Dermis blood vessel endothelial cell (primary cell): Measurements from ENCODE around the gene BARX2. TPM values are rescaled to one million over a fixed set of nuclear protein-coding genes. Genes with fewer than 3 reads are reported as not detected.

Experiments used
- DNase-seq: peaks from one replicate; pipeline ENCODE4 v3.0.0; 2010
- total RNA-seq: library from RNA; depleted of rRNA; stranded (reverse); fragments of >200 nt; gene quantifications from 2 replicates; pipeline ENCODE4 v1.2.3, GENCODE V29; 2014

Gene BARX2
- total RNA-seq, 1 donor from 2014 or later: not detected

DNA sequence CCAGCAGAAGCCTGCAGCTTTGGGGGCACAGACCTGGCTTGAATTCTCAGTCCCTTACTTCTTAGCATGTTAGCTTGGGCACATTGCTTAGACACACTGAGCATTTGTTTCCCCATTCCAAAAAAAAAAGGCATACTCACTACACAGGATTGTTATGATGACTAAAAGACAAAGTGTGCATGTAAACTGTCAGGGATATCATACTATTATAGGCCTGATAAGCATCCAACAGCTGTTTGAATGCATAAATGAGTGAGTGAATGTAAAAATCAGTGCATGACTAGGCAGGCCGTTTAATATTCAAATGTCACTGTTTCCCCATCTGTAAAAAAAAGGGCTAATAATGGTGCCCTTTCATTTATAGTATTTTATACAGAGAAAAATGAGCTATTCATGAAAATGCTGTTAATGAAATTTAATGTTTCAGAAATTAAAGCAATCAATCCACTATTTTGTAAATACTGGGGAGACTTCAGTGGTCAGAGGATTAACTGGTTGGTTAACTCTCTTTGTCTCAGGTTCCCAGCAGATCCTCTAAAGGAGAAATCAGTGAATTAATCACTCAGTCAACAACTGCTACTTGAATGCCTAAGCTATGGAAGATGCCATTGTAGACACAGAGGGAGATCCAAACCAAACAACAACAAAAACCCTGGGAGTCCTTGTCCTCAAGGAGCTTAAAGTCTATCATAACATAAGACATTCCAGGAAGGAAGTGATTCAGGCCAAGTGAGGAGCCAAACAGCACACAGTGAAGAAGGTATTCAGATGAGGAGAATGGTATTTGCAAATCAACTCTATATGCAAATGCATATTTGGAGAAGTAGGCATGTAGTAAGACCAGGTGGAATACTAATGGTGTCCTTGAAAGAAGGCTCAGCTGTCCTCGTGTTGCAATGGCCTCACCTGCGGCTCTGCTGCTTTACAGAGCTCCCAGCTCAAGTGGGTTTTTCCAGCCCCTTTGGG is 26.8 kb downstream of the BARX2 start:
- DNase-seq: no peak

DNA sequence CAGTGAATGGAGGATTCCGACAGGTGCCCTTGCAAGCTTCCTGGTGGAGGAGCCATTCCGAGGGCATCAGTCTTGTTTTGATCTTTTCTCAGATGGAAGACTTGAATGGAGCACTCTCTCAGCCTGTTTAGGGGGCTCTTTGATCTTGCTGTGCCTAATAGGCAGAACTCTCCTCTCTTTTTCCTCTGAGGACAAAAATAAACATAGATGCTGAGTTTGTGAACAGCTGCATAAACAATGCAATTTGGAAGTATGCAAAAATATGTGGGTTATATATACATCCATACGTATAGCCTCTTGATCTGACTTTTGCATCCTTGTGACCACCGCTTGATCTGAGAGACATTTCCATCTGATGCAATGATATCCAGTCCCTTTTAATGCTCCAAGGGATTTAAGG is 29.1 kb downstream of the BARX2 start:
- no peak for DNase-seq

DNA sequence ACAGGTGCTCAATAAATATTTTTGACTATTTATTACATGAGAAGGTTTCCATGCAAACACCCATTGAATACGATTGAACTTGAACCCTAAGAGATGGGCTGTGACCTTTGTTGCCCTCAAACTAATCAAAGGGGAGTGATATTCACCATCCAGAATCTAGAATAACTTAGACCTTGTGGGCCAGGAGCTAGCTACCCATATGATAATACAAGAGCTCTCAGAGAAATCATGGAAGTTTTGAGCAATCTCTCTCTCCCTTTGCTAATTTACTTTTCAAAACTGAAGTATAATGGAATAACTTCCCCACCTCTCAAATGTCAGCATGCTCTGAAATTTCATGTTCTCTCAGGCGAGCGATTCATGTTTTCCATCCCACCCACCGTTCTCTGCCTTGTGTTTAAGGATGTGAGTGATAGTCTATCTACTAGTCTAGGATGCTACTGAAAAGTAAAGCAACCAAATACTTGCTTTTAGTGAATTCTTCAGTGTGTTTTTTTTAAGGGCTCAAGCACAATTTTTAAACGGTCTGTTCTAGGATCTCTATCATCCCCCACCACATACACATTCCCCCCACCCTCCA is 33.3 kb downstream of the BARX2 start:
- DNase-seq: no peak

DNA sequence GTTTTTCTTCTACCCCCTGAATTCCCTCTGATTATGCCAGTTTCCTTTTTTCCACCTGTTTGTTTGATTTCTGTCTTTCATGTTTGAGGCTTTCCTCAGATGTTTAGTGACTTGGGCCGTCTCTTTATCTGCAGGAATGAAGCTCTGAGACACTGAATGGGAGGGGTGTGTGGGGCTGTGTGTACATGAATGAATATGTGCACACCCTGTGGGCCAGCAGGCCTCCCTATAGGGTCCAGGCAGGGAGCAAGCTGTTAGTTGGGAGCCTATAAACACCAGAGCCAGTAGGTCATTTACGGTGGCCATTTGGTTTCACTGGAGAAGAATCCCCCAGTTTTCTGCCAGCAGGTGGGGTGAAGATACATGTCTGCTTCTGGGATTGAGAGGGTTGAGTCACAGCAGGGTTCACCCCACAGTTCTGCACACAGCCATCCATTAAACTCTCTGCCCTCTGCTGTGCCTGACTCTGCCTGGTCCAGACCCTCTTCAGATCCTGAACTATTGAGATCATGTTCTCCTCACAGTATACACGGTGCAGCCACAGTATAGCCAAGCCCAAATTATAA is 34.8 kb downstream of the BARX2 start:
- no peak for DNase-seq

DNA sequence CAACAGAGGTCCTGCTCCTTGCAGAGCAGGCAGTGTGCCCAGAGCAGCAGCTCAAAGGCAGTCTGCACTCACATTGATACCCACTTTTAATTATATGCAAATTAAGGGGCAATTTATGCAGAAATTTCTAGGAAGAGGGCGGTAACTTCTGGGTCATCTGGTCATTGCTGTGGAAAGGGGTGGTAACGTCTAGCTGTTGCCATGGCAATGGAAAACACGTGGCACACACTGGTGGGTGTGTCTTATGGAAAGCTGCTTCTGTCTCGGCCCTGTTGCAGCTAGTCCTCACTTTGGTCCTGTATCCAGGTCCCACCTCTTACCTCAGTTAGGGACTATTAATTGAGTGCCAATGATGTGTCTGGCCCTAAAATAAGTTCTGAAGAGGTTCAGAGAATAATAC is 36.8 kb downstream of the BARX2 start:
- no peak for DNase-seq

DNA sequence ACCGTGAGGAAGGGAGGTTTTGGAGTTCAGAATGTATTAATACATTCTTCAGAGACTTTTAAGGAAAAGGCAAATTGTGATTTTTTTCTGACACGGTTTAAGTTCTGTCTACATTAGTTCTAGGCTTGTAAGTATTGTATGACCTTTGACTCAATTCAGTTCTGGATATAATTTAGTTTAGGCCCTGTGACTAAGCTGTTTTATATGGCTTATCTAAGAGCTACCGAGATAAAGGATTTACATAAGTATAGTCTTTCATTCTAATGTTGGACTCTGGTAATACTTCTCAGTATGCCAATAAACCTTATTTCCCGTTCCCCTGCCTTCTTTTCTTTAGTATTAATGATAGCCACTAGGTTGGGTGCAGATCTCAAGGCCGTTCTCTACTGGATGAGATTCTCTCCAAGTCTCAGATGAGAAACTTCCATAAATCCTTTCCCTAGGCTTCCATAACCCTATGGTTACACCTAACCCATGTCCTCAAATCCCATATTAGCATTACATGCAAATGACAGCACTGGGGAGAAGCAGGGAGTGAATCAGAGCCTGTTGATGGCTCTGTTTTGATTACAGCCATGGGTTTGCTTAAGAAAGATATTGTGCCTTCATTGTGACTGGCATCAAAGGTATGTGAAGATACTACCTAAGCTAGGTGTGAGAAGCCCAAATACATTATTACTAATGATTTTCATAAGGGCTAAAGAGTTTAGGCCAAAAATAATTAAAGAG is 38.7 kb downstream of the BARX2 start:
- no peak for DNase-seq

DNA sequence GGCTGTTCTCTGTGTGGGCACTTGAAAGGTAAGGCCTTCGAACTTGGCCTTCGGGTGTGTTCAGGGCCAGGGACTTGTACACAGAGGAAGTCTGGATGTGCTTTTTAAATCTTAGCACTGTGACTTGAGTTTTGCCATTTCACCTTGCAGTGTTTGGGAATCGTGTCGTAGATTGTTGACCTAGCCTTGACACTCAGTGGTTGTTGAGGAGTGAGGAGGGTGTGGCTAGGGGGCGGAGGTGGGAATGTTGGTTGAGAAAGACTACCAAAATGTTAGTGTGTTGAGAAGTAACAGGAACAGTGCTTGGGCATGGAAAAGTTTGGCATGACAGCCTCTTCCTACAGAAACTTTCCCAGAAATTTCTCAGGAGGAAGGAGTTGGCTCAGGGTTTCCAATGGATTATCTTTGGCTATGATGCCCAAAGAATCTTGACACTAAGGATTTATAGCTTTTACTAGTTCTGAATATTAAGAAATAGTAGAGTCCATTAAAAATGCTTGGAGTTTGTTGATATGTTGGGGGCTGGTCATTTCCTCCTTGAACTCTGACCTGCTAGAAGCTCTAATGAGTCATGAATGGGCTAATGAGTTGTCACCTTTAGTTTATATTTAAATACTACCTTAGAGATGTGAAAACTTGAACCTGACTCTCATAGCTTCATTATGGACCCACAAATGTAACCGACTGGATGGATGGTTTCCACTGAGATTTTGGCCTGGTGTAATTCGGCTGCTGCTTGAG is 40.6 kb downstream of the BARX2 start:
- DNase-seq: no peak

DNA sequence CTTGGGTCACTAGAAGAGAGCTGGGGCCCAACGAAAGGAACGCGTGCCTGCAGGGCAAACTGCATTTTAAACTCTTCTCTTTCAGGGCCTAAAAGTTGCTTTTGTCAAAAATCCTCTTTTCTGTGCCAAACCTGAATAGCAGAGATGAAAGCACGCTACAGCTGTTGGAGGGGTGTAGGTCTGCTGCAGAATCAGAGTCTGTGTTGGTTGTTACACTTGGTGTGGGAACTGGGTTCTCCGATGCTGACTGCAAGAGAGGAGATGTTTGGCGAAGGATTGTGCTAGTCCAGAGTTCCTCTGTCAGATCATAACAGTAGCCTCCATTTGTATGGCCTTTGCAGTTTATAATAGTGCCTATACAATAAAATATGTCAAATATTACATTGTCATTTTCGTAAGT is 41.8 kb downstream of the BARX2 start:
- no peak for DNase-seq

DNA sequence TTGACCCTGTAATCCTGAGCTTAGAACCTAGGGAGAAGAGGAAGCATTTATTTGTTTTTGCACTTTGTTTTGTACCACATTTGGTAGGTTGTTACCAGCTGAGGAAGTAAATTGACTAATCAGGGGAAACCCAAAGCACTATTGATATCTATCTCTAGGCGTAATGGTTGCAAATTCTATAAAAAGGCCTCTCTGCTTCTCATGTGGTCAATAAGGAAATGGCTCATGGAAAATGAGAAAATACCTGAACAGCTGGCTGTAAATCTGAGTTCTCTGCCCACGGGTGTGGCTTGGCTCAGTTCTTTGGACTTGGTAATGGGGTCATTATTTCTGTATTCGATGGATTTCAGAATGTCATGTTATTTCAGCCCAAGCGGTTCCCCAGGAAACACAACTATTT is 42.4 kb downstream of the BARX2 start:
- no peak for DNase-seq

DNA sequence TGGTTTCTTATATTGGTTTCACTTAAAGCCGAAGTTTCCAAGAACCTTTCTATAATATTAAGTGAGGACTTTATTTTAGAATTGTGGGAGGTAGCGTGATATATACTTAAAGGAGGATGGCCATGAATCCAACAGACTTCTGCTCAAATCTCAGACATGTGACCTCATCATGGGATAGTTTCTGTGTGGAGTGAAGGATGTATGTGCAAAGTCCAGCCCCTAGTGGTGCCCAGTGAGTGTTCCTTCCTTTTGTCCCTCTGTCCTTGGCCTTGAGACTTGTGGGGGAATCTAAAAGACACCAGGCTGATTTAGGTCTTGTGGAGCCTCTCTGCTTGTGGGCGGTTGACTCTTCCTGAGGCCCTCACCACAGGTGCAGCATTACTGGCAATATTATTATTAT is 43.7 kb downstream of the BARX2 start:
- no peak for DNase-seq

DNA sequence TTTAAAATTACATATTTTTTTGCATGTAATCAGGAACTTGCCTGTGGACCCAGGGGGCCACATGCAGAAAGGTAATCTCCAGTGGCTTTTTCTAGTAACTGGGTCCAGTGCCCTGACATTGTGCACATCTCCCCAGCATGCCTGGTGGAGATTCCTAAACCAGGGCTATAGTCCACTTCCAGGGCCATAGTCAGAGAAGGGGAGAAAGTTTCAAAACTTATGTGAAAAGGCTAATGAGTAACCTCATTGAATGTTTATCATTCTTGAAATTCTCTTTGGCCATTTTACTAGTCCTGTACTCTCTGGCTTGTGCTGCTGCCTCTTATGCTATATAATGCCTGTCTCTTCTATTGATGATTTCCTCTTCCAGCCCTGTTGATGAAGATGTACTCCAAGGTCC is 47.8 kb downstream of the BARX2 start:
- DNase-seq: no peak

DNA sequence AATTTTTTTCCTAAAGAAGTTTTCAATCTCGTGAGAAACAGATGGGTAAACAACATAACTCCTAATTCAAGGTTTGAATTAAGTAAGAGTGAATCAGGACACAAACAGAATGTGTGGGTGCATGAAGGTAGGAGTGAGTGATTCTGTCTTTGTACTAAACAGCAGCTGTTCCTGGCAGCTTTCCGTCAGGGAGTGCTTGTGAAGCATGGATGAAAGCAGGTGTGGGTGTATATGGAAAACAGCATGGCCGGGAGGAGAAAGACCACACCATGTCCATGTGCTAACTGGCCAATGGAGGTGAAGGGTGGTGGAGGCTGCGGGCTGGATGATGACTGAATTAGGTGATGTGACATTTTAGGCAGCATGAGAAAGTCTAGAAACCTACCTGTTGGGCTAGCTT is 49.6 kb downstream of the BARX2 start:
- no peak for DNase-seq

DNA sequence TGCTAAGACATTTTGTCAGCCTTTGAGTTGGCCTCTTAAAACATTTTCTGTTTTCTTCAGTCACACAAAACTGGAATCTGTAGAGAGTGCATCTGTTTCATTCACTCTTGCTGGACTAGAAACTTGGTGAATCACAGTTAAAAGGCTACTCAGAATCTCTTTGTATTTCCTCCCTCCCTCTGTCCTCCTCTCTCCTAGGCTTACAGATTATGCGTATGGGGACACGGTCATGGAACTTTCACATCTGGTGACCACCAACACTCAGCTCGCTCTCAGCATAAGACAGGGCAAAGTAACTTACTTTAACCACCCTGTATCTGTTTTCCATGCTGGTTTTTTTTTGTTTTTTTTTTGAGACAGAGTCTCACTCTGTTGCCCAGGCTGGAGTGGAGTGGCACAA is 50.4 kb downstream of the BARX2 start:
- DNase-seq: no peak

DNA sequence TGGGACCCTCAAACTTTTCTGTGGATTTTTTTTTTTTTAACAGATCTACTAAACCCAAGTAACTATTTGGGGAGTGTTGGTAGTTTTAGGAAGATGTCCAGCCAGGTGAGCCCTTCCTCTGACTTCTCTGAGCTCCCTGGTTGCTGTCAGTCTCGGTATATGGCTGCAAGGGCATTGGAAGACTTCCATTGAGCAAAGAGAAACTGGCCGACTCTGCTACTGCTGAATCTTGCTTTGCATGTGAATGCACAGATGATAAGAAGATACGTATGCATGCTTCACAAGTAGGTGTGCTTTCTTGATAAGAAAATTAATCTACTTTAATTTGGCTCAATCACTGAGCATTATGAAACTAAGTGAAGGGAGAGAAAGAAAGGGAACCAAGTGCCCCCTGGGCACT is 51.1 kb downstream of the BARX2 start:
- no peak for DNase-seq

DNA sequence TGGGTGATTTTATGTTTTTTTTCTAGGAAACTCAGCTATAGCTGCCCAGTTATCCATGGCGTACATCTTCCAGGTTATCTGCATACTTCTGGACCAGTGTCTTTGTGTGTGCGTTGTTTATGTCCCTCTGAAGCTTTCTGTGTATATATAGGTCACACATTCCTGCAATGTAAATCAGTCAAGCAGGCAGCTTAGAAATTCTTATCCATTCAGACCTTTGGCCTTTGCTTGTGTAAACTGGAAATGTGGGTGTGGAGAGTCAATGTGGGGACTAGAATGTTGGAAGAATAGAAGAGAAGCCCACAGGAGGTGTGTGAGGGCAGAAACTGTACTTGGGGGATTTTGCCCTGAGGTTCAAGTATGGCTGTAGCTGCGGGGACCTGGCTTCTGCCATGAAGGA is 51.7 kb downstream of the BARX2 start:
- no peak for DNase-seq

DNA sequence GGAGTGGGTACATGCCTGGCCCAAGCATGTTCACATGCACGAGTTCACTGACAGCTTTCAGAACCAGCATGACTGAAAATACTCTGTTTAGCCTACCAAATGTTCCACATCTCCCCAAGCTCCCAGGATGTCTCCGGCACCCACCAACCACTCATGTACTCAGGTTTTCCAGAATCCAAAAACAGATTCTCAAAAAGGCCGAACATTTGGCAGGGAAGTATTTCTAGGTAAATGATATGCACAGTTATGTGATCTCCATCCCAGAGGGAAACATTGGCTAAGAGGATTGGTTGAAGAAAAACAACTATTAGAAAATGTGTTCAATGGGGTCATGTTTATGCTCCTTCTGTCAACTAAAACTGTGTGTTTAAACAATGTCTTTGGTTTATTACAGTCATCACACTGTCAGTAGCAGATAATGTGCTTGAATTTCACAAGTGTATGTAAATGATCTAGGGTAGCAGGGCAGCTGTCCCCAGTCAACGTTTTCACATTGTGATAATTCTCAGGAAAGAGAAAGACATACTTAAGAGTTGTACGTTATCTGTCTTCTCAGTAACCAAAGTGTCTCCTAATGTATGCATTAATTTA is 52.3 kb downstream of the BARX2 start:
- no peak for DNase-seq

DNA sequence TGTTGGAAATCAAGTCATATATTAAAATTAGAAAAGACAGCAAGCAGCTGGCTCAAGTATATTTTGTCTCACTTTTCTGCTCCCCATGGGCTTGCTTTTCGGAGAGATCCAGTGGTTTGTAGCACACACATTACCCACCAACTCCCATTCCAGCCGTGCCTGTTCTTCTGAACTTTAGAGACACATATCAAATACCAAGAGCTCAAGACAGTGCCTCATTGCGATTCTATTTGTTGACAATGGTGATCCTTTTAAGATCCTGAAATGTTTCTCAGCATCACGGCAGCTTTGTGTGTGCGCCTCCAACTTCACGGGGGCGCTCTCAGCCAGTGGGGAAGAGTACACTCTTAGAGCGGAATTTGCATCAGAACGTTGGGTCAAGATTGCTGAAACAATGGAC is 52.9 kb downstream of the BARX2 start:
- DNase-seq: no peak

DNA sequence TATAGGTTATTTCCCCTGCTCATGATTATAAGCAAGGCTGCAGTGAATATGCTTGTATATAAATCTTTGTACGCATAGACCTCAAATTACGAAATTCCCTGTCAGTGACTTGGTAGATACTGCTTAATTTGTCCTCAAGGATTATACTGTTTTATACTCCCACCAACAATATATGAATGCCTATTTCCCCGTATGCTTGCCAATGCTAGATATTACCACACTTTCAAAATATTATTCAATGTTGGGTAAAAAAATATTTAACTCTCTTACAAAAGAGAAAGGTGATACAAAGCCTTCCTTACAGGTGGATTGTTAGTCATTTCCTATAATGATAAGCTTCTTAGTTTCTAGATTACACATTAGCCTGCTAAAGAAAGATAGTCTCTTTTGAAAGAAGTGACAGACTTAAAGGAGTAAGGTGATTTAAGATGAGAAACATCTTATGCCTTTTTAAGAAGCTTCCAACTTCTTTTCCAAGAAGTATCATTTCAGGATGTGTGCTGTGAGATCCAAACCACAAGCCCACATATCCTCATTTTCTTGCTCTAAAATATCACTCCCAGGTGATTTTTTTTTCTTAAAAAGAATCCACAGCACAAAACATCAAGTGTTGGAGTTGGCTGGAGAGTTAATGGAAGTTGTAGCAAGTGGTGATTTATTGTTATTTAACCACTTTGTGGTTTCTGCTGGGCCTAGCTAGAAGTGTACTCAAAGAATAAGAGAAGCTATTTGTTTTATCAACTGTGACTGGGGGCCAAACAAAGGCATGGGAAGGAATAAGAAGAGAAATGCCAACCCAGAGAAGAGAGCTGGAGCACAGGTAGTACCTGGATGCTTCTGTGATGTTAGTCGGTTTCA is 59.2 kb downstream of the BARX2 start:
- no peak for DNase-seq

DNA sequence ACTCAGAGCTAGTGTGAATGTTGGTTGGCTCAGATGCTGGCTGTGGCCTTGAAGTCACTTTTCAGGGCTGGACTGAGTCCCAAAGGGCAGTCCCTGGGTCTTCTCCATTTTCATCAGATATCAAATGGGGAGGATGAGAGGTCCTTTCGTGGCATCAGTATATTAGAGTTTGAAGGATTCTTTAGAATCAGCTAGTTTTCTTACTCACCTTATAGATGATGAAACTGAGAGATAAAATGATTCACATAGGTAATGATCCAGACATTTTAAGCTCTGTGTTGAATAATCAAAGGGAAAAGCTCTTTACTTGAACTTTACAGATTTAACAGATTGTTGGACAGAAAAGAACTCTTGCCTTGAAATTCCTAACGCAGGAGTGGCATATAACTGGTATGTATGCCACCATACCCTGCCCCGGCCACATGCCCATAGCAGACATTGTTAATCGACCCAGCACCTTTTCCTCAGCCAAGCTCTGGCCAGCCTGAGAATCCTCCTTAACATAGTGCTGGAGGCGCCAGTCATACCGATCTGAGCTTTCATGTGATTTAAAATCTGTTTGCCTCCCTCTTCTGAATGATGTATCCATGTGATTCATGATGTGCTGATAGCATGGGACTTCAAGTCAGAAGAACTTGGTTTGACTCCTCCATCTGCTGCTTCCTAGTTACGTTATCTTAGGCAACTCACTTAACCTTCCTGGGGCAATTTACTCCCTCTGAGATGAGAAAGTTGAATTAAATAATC is 60.0 kb downstream of the BARX2 start:
- no peak for DNase-seq

DNA sequence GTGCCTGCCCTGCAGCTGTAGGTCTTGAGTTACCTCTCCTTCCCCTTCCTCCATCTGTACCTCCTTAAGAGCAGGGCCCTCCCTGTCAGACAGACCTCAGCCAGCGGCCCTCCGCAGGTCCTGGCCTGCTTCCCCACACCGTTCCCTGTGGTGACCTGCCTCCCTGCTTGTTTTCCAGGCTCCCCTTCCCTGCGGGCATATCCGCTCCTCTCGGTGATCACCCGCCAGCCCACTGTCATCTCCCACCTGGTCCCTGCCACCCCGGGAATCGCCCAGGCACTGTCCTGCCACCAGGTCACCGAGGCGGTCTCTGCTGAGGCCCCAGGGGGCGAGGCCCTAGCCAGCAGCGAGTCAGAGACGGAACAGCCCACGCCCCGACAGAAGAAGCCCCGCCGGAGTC is 60.9 kb downstream of the BARX2 start:
- no peak for DNase-seq
